Measurements from ENCODE around the gene CATSPERZ.

The CATSPERZ gene

GRCh38 chr11:64264371-64264852 is 35.7 kb upstream of the CATSPERZ start:
- DNase-seq (ENCODE audit: low read depth), result no peak

- no peak for DNase-seq (ENCODE audit: low read depth)
These were observed 34.7 kb upstream of the CATSPERZ start for GRCh38 chr11:64265176-64266160.

- no peak for DNase-seq (ENCODE audit: low read depth)
These were observed 33.8 kb upstream of the CATSPERZ start for GRCh38 chr11:64266339-64266738.

GRCh38 chr11:64267207-64267945 is 32.8 kb upstream of the CATSPERZ start:
- no peak for DNase-seq (ENCODE audit: low read depth)

- no peak for DNase-seq (ENCODE audit: low read depth)
These were observed 31.9 kb upstream of the CATSPERZ start for GRCh38 chr11:64268025-64268892.

GRCh38 chr11:64268893-64269539 is 31.1 kb upstream of the CATSPERZ start:
- DNase-seq (ENCODE audit: low read depth), result no peak

- peak; percentile 99 for DNase-seq (ENCODE audit: low read depth)
These were observed 30.5 kb upstream of the CATSPERZ start for GRCh38 chr11:64269540-64270220.

GRCh38 chr11:64275031-64275800 is 24.9 kb upstream of the CATSPERZ start:
- DNase-seq (ENCODE audit: low read depth), result no peak

- DNase-seq (ENCODE audit: low read depth), result no peak
These were observed 24.3 kb upstream of the CATSPERZ start for GRCh38 chr11:64275841-64276240.

- no peak for DNase-seq (ENCODE audit: low read depth)
These were observed 23.3 kb upstream of the CATSPERZ start for GRCh38 chr11:64276653-64277431.

- DNase-seq (ENCODE audit: low read depth), result no peak
These were observed 21.5 kb upstream of the CATSPERZ start for GRCh38 chr11:64278576-64279190.

GRCh38 chr11:64281957-64282770 is 18.0 kb upstream of the CATSPERZ start:
- DNase-seq (ENCODE audit: low read depth), result no peak

- DNase-seq (ENCODE audit: low read depth), result no peak
These were observed 17.1 kb upstream of the CATSPERZ start for GRCh38 chr11:64283092-64283491.

- peak; percentile 68 for DNase-seq (ENCODE audit: low read depth)
These were observed 15.9 kb upstream of the CATSPERZ start, which contains the start of gene BAD for GRCh38 chr11:64284048-64284961. BAD (minus strand) TSS chr11:64284665; CDS start chr11:64284368, 297 bp downstream.

GRCh38 chr11:64284962-64285884 is 14.9 kb upstream of the CATSPERZ start, which contains the start of gene GPR137:
GPR137 (plus strand) TSS chr11:64285848; CDS start chr11:64286525, 677 bp downstream.
- peak; percentile 36 for DNase-seq (ENCODE audit: low read depth)
